IPS-NIHi11 (cell line): ENCODE measurements around the gene CD2AP.

Experiments
- DNase-seq: peaks from one replicate; pipeline ENCODE4 v3.0.0; 2012; ENCODE audit warnings: mixed read lengths, low spot score

Gene CD2AP

DNA sequence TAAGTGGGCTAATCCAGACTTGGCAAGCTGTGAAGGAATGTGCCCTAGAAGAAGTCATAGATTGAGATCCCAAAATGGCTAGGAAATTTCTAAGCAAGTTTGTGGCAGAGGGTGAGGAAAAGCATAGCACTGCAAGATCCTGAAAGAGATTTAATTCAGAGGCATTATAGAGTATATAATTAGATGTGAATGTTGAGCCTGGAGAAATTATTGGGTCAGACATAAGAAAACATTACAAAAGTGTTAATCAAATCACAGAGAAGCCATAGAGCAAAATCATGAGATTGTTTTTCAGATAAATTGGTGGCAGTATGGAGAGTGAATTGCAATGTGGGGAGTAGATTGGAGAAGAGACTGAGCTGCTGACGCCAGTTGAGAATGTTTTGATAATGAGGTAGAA is 90.0 kb downstream of the CD2AP start:
- DNase-seq = no peak

- no peak for DNase-seq
Observed at GRCh38 chr6:47571488-47571887, 93.9 kb downstream of the CD2AP start.

DNA sequence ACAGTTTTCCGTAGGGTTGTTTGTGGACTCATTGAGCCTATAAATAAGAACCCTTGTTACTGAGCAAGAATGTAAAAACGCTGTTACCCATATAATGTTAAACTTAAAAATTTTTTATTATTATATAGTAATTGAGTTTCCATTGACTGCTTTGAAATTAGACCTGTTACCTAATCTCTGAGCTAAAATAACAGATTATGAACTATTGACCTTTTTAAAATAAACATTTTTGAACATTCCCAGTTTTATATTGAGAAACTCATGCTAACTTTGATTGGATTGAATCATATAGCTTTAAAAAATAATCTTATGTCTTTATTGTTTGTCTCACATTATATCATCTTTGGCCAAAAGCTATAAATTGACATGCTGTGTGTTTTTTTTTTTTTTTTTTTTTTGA is 95.5 kb downstream of the CD2AP start:
- DNase-seq = no peak

- no peak for DNase-seq
Observed at GRCh38 chr6:47574789-47575188, 97.2 kb downstream of the CD2AP start.

- DNase-seq = no peak
Observed at GRCh38 chr6:47579040-47579439, 101.5 kb downstream of the CD2AP start.

DNA sequence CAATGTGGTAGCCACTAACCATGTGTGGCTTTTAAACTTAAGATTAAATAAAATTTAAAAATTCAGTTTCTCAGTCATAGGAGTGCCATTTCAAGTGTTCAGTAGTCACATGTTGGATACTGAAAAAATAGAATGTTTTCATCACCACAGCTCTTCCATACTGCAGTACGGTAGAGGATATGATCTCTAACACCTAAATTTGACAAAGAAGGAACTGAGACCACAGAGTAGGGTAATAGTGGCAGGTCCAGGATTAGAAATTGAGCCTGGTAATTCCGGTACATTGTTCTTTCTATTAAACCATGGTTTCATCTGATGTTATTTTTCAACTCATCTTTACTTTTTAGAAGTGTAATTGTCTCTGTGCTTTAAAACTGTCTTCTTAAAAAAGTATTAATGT is 104.0 kb downstream of the CD2AP start:
- no peak for DNase-seq

DNA sequence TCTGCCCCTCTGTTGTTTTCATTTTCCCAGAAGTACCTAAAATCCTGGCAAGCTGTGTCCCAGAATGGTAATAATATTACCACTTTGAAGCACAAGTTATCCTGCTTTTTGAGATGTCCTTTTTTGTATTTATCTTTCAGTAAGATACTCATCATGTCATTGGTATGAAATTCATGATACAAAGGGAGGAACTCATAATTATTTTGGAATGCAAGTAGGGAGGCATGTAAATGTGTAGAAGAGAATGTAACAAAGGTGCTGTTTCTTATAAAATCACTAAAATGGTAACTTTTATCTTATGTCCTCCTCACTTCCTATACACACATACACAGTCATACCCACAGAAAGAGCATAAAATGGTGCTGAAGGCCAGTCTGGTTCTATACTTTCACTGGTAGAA is 109.9 kb downstream of the CD2AP start:
- no peak for DNase-seq

DNA sequence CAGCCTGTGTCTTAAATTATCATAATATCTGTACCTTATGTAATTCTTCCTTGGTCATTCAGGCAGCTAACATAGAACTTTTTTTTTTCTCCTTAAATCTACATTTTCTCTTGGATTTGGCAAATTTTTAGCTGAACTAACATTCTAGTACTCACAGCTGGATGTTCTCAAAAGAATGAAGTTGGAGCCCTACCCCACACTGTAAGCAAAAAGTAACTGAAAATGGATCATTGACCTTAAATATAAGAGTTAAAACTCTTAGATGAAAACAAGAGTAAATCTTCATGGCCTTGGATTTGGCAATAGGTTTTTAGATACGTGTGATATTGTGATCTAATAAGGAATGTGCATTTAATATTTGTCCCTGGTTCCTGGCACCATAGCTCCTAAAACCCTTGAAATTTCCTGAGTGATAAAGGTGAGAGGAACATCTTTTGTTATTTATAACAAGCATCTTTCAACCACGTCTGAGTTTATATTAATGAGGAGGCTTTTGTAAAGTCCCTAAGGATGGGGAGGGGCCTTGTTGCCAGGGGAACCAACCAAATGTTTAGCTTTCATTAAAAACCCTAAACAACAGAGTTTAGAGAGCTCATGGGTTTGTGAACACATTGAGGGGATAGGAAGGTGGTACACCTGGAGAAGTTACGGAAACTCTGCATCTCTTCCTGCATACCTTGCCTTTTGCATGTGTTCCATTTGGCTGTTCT is 114.7 kb downstream of the CD2AP start:
- no peak for DNase-seq

DNA sequence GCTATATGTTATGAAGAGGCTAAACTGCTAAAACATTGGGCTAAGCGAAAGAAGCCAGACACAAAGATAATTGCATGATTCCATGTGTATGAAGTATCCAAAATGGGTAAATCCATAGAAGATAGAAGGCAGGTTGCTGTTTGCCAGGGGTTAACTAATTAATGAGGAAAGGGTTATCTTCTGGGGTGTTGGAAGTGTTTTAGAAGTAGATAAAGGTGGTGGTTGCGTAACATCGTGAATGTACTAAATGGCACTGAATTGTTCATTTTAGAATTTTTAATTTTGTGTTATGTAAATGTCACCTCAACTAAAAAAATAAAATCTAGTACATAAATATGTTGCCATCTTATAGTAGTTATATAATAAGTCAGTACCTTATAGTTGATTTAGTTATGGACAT is 116.4 kb downstream of the CD2AP start:
- DNase-seq = no peak

- DNase-seq = peak; percentile 11
Observed at GRCh38 chr6:47595785-47596184, 118.2 kb downstream of the CD2AP start.

DNA sequence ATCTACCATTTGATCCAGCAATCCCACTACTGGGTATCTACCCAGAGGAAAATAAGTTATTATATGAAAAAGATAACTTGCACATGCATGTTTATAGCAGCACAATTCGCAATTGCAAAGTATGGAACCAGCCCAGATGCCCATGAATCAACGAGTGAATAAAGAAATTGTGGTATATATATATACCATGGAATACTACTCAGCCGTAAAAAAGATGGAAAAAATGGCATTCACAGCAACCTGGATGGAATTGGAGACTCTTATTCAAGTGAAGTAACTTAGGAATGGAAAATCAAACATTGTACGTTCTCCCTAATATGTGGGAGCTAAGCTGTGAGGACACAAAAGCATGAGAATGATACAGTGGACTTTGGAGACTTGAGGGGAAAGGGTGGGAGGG is 120.8 kb downstream of the CD2AP start:
- DNase-seq = no peak

- no peak for DNase-seq
Observed at GRCh38 chr6:47599512-47599911, 121.9 kb downstream of the CD2AP start.

GRCh38 chr6:47603227-47603626 is 125.6 kb downstream of the CD2AP start:
- no peak for DNase-seq

DNA sequence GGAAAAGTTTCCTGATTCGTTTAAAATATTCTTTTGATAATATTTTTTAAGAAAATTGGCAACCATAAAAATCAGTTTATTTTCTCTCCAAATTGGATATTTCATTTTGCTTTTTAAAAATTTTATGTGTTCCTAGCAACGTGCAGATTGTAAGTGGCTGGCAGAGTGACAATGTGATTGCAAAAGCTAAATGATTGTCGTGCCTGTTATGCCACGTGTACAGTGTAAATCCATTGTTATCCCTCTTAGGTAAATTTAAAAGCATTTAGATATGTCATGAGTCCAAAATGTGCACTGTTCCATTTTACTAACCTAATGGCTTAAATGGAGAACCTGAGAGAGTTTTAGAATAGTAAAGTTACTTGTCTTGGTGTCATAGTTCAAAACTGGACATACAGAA is 126.4 kb downstream of the CD2AP start:
- no peak for DNase-seq

- DNase-seq = no peak
Observed at GRCh38 chr6:47621838-47622449, 144.4 kb downstream of the CD2AP start.

GRCh38 chr6:47626782-47627181 is 149.2 kb downstream of the CD2AP start:
- DNase-seq = no peak

DNA sequence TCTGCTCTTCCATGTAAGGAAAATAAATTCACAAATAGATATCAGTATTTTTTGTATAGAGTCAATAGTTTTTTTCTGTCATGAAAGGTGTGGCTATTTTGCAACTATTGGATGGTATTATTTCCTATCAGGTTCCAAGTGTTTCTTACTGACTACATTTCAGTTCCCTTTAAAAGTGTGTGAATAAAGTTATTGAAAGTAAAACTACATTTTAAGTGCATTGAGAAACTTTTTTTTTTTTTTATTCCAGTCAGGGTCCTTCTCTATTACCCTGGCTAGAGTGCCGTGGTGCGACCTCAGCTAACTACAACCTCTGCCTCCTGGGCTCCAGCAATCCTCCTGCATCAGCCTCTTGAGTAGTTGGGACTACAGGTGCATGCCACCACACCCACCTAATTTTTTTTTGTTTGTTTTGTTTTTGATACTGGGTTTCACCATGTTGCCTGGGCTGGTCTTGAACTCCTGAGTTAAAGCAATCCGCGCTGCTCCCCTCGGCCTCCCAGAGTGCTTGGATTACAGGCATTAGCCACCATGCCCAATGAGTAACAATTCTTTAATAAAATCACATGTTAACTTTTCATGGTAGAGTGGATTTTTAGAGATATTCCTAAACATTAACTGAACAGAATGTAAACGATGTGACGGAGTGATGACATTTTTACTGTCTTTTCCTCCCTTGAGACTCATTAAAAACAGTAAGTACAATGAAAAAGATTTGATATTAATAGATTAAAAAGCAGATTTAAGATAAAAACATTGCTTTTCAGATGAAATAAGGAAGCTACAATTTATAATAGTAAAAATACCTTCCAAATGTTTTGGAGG is 151.1 kb downstream of the CD2AP start:
- DNase-seq = no peak

DNA sequence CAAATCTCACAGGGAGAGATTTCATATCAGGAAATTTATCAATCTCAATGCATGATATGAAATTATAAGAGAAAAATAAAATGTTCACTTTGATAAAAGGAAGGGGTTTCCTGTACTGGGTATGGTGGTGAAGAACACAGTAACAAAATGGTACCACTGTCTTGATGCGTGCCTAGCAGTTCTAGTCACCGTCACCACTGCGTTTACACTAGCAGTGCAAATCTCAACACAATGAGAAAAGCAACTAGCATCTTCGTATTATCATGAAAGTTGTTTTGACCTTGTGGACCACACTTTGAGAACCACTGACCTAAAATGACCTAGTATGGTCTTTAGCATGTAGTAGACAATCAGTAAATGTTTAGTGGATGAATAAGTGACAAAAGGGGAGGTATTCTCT is 152.4 kb downstream of the CD2AP start:
- DNase-seq = no peak

DNA sequence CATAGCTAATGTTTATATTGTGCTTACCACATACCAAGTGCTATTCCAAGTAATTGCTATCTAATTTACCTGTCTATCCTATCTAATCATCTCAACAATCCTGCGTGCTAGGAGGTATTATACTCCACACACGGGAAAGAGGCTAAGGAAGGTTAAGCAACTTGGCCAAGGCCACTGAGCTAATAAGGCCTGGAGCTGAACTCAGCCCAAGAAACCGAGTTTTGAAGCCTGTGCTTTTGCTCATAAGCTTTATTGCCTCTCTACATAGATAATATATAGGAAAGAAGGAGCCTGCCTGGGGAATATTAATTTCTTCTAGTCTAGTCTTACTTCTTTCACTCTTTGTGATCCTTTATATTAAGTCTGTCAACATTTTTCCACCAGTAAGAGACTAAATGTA is 153.0 kb downstream of the CD2AP start:
- DNase-seq = no peak

DNA sequence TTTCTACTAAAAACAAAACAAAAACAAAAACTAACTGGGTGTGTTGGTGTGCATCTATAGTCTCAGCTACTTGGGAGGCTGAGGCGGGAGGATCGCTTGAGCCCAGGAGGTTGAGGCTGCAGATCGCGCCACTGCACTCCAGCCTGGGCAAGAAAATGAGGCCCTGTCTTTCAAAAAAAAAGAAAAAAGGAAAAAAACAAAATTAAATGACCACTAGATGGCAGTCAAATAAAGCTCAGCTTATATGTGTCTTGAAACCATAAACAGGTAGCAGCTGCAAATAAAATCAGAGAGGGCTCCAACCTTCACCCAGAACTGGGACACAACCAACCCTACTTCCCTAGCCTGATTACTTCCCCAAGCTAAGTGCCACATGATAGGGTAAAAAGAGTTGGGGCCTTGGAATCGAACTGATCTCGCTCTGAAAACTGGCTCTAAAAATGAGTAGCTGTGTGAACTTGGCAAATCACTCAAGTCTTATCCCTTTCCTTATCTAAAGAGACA is 153.7 kb downstream of the CD2AP start:
- peak; percentile 55 for DNase-seq

- DNase-seq = no peak
Observed at GRCh38 chr6:47631797-47632196, 154.2 kb downstream of the CD2AP start.

DNA sequence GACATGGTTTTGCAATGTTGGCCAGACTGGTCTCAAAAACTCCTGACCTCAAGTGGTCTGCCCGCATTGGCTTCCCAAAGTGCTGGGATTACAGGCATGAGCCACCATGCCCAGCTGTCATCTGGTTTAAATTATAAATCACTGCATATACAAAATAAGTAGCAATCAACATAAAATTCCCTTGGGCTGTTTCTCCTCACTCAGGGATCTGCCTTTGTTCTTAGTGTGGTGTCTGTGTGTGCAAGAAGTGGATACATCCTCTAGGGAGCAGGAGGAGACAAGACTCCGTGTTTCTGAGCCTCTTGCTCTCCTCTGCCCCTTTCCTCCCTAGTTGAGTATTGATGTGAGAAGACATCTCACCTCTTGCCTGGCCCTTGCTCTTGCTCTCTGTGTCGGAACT is 155.6 kb downstream of the CD2AP start:
- DNase-seq = peak; percentile 26
